ENCODE data around the gene PTPN13. TPM values are rescaled to one million over a fixed set of nuclear protein-coding genes. Genes with fewer than 3 reads are reported as not detected.
A peak's percentile ranks its signal among the peaks of the same experiment; 100 is the strongest.

Gene PTPN13
- total RNA-seq, 2 donors from 2014 or later, result 130 to 238 TPM

GRCh38 chr4:86721412-86721811, 127.3 kb downstream of the PTPN13 start:
- Mint-ChIP-seq H3K36me3 (ENCODE audit: low read depth) (peaks cover 88% of the 10 kb centered on the region), H3K4me1 (peaks cover 3% of the 10 kb centered on the region)
- WGBS, 2 experiments (ENCODE audit: insufficient coverage in 1 of 2, insufficient read length in 1 of 2), result 100% methylated on average over 1 of the region's 2 CpGs

GRCh38 chr4:86730310-86730709, 136.2 kb downstream of the PTPN13 start:
- TF ChIP-seq, protein P1, sequence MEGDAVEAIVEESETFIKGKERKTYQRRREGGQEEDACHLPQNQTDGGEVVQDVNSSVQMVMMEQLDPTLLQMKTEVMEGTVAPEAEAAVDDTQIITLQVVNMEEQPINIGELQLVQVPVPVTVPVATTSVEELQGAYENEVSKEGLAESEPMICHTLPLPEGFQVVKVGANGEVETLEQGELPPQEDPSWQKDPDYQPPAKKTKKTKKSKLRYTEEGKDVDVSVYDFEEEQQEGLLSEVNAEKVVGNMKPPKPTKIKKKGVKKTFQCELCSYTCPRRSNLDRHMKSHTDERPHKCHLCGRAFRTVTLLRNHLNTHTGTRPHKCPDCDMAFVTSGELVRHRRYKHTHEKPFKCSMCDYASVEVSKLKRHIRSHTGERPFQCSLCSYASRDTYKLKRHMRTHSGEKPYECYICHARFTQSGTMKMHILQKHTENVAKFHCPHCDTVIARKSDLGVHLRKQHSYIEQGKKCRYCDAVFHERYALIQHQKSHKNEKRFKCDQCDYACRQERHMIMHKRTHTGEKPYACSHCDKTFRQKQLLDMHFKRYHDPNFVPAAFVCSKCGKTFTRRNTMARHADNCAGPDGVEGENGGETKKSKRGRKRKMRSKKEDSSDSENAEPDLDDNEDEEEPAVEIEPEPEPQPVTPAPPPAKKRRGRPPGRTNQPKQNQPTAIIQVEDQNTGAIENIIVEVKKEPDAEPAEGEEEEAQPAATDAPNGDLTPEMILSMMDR (conservative IDR thresholded peaks at IDR 0.05), result no peak
- Mint-ChIP-seq H3K27me3 (ENCODE audit: insufficient read depth) (no peaks in the 10 kb centered on the region), H3K4me1 (no peaks in the 10 kb centered on the region), H3K4me3 (no peak overlapping the region), H3K9me3 (peaks cover 47% of the 10 kb centered on the region), H3K27ac (no peak overlapping the region), H3K36me3 (ENCODE audit: low read depth) (peaks cover 85% of the 10 kb centered on the region)
- H3K27me3 ChIP-seq (ENCODE audit: control insufficient read depth, insufficient read depth, low read length, poor library complexity, severe bottlenecking), result no peaks in the 10 kb centered on the region
- H3K9me3 ChIP-seq (ENCODE audit: control insufficient read depth, low read length), result peaks cover 34% of the 10 kb centered on the region
- H3K9ac ChIP-seq (ENCODE audit: extremely low read depth, low read length, poor library complexity, severe bottlenecking), result no peak overlapping the region
- no peaks in the 10 kb centered on the region for H3K4me1 ChIP-seq (ENCODE audit: control insufficient read depth, insufficient read depth, low read length)
- H3K4me3 ChIP-seq (ENCODE audit: low read length), result no peak overlapping the region
- H3K36me3 ChIP-seq (ENCODE audit: control insufficient read depth, insufficient read depth, low read length), result peaks cover 60% of the 10 kb centered on the region
- WGBS, 2 experiments (ENCODE audit: insufficient coverage in 1 of 2, insufficient read length in 1 of 2), result 88 to 90% methylated on average over 10 of the region's 10 CpGs
- DNase-seq, result peak; percentile 65
- no peak overlapping the region for H3K27ac ChIP-seq (ENCODE audit: low read depth, low read length)

More at GRCh38 chr4:86721412-86721811, 127.3 kb downstream of the PTPN13 start:
- no peak for DNase-seq
- Mint-ChIP-seq H3K27me3 (ENCODE audit: insufficient read depth) (no peaks in the 10 kb centered on the region), H3K27ac (no peak overlapping the region), H3K9me3 (peaks cover 52% of the 10 kb centered on the region), H3K4me3 (no peak overlapping the region)
- no peaks in the 10 kb centered on the region for H3K27me3 ChIP-seq (ENCODE audit: control insufficient read depth, insufficient read depth, low read length, poor library complexity, severe bottlenecking)
- no peak overlapping the region for H3K4me3 ChIP-seq (ENCODE audit: low read length)
- H3K36me3 ChIP-seq (ENCODE audit: control insufficient read depth, insufficient read depth, low read length), result peaks cover 78% of the 10 kb centered on the region
- TF ChIP-seq, protein P1 (conservative IDR thresholded peaks at IDR 0.05), result no peak
- peaks cover 55% of the 10 kb centered on the region for H3K9me3 ChIP-seq (ENCODE audit: control insufficient read depth, low read length)
- no peak overlapping the region for H3K9ac ChIP-seq (ENCODE audit: extremely low read depth, low read length, poor library complexity, severe bottlenecking)
- no peaks in the 10 kb centered on the region for H3K4me1 ChIP-seq (ENCODE audit: control insufficient read depth, insufficient read depth, low read length)
- H3K27ac ChIP-seq (ENCODE audit: low read depth, low read length), result no peak overlapping the region

- Histone ChIP-seq H3K4me1 (ENCODE audit: control insufficient read depth, insufficient read depth, low read length) (no peaks in the 10 kb centered on the region), H3K9ac (ENCODE audit: extremely low read depth, low read length, poor library complexity, severe bottlenecking) (no peak overlapping the region), H3K36me3 (ENCODE audit: control insufficient read depth, insufficient read depth, low read length) (peaks cover 91% of the 10 kb centered on the region), H3K4me3 (ENCODE audit: low read length) (no peak overlapping the region), H3K27me3 (ENCODE audit: control insufficient read depth, insufficient read depth, low read length, poor library complexity, severe bottlenecking) (no peaks in the 10 kb centered on the region), H3K9me3 (ENCODE audit: control insufficient read depth, low read length) (peaks cover 41% of the 10 kb centered on the region), H3K27ac (ENCODE audit: low read depth, low read length) (no peak overlapping the region)
- Mint-ChIP-seq H3K36me3 (ENCODE audit: low read depth) (peaks cover 86% of the 10 kb centered on the region), H3K9me3 (peaks cover 36% of the 10 kb centered on the region), H3K4me1 (no peaks in the 10 kb centered on the region), H3K4me3 (no peak overlapping the region), H3K27ac (no peak overlapping the region), H3K27me3 (ENCODE audit: insufficient read depth) (no peaks in the 10 kb centered on the region)
- TF ChIP-seq, protein P1 (conservative IDR thresholded peaks at IDR 0.05), result no peak
- 96% methylated on average over 1 of the region's 1 CpG; no CpG with 5 or more reads in 1 of the 2 experiments for WGBS, 2 experiments (ENCODE audit: insufficient coverage in 1 of 2, insufficient read length in 1 of 2)
- DNase-seq, result no peak
Observed at GRCh38 chr4:86737244-86737643, 143.1 kb downstream of the PTPN13 start.
